Memory B cell (primary cell): Measurements from ENCODE around the gene PLCH2.
"Not testable (repeated sequence)": the region's sequence is repeated elsewhere in the genome, so short reads cannot be mapped to it uniquely, and the experiment has no call there.

ENCODE experiments used
- ATAC-seq: fragments of 150-1000 bp; cut with Tn5 transposase; 2 replicates; pipeline ENCODE4 v1.10.0; 2021; ENCODE audit warnings: low read depth, mild to moderate bottlenecking, moderate library complexity
- DNase-seq, 2 donors: peaks; one replicate each; pipeline ENCODE4 v3.0.0; 2022; ENCODE audit warnings: low spot score in 2 of 2
- H3K27ac Mint-ChIP-seq: one replicate; pipeline ENCODE4 v1.8.0; 2022; ENCODE audit warnings: mild to moderate bottlenecking, moderate library complexity, mixed read lengths
- H3K27me3 Mint-ChIP-seq: one replicate; pipeline ENCODE4 v1.8.0; 2022; ENCODE audit warnings: mixed read lengths
- H3K36me3 Mint-ChIP-seq: one replicate; pipeline ENCODE4 v1.8.0; 2022; ENCODE audit warnings: mild to moderate bottlenecking, mixed read lengths
- H3K4me1 Mint-ChIP-seq: one replicate; pipeline ENCODE4 v1.8.0; 2022; ENCODE audit warnings: mixed read lengths
- H3K4me3 Mint-ChIP-seq: one replicate; pipeline ENCODE4 v1.8.0; 2022; ENCODE audit warnings: mild to moderate bottlenecking, moderate library complexity, mixed read lengths
- H3K9me3 Mint-ChIP-seq: one replicate; pipeline ENCODE4 v1.8.0; 2022; ENCODE audit warnings: mixed read lengths

PLCH2 gene

DNA sequence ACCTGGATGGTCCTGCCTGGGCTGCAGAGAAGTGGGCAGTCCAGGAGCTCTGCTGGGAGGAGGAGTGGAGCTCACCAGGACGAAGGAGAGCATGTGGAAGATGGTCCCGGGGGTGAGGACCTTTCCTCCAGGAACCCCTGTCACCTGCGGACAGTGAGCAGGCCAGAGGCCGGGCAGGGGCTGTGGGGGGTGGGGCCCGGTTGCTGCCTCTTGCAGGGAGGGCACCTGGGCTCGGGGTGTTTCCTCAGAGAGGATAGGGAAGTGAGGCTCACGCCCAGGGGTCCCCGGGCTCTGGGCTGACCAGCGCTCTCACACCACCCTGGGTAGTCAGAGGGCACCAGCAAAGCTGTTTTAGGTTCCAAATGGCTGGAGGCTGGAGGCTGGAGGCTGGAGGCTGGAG is 41.0 kb upstream of the PLCH2 start:
- Mint-ChIP-seq H3K9me3 (peaks cover 1% of the 10 kb centered on the region), H3K36me3 (peaks cover 4% of the 10 kb centered on the region), H3K4me1 (peaks cover 4% of the 10 kb centered on the region), H3K27ac (no peak overlapping the region), H3K4me3 (no peak overlapping the region), H3K27me3 (peaks cover 9% of the 10 kb centered on the region)
- DNase-seq: no peak
- no peak for ATAC-seq

DNA sequence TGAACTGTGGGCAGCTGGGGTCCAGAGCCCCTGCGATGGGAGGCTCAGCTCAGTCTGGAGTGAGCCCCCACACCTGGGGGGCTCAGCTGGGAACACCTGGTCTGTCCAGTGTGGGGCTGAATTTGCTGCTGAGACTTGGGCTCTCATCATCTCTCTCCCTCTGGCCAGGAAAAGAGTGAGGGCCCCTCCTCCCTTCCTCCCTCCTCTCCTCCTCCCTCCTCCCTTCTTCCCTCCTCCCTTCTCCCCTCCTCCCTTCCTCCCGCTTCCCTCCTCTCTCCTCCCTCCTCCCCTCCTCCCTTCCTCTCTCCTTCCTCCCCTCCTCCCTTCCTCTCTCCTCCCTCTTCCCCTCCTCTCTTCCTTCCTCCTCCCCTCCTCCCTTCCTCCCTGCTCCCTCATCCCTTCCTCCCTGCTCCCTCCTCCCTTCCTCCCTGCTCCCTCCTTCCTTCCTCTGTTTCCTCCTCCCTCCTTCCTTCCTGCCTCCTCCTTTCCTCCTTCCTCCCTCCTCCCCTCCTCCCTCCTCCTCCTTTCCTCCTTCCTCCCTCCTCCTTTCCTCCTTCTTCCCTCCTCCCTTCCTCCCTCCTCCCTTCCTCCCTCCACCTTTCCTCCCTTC is 40.2 kb upstream of the PLCH2 start:
- peaks cover 8% of the 10 kb centered on the region for H3K27me3 Mint-ChIP-seq
- peaks cover 4% of the 10 kb centered on the region for H3K36me3 Mint-ChIP-seq
- no peak overlapping the region for H3K4me3 Mint-ChIP-seq
- peaks cover 4% of the 10 kb centered on the region for H3K4me1 Mint-ChIP-seq
- no peak overlapping the region for H3K27ac Mint-ChIP-seq
- ATAC-seq (no peak), DNase-seq (no peak)
- H3K9me3 Mint-ChIP-seq: no peaks in the 10 kb centered on the region

DNA sequence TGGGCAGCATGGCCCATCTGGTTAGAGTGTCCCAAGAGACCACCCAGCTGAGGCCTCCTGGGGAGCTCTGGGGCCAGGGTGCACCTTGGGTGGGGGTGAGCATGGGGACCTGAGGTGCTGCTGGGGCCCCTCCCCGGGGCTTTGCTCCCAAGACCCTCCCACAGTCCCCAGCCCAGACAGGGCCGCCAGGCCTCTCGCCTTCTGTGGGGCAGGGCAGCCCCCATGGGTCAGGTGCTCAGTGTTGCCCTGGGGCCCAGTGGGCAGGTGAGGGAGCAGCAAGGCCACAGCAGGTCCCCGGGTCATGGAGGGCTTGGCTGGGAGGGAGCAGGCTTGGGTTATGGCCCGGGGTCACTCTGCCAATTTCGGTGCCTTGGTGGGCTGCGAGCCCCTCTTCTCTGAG is 39.2 kb upstream of the PLCH2 start:
- Mint-ChIP-seq H3K9me3 (no peaks in the 10 kb centered on the region), H3K27me3 (peaks cover 9% of the 10 kb centered on the region), H3K36me3 (peaks cover 4% of the 10 kb centered on the region), H3K4me3 (no peak overlapping the region), H3K27ac (no peak overlapping the region), H3K4me1 (peaks cover 4% of the 10 kb centered on the region)
- DNase-seq (no peak), ATAC-seq (no peak)

DNA sequence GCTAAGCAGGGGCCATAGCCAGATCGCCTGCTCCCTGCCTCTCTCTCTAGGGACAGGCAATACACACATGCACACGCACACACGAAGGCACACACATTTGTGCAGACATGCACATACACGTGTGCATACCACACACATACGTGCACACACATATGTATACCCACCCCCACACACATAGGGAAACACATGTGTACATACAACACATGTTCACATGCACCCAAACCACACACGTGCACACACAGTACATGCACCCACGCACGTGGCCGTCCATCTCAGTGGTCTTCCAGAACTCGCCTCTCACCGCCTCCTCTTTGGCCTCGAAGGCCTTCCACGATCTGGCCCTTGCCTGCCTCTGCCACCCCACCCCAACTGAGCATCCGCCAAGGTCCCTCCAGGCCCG is 38.5 kb upstream of the PLCH2 start:
- Mint-ChIP-seq H3K4me3 (no peak overlapping the region), H3K27ac (no peak overlapping the region), H3K27me3 (peaks cover 9% of the 10 kb centered on the region), H3K9me3 (no peaks in the 10 kb centered on the region), H3K36me3 (peaks cover 4% of the 10 kb centered on the region), H3K4me1 (peaks cover 4% of the 10 kb centered on the region)
- ATAC-seq (no peak), DNase-seq (no peak)

DNA sequence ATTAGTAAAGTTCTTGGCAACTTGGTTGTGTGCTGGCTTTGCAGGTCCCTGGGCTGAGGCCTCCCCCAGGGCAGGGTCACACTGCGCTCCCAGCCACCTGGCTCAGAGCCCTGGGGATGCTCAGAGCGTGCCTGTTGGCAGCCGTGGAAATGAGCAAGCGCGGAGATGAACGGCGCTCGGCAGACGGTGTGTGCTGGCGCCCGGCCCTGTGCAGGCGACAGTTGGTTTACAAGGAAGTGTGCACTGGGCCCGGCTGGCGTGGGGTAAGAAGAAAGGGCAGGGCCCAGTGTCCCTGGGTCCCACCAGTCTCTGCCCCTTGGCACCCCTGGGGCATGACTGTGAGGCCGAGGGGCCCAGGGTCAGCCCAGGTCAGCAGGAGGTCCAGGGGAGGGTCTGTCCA is 38.1 kb upstream of the PLCH2 start:
- Mint-ChIP-seq H3K4me3 (no peak overlapping the region), H3K4me1 (peaks cover 4% of the 10 kb centered on the region), H3K36me3 (peaks cover 4% of the 10 kb centered on the region), H3K27ac (no peak overlapping the region), H3K9me3 (no peaks in the 10 kb centered on the region), H3K27me3 (peaks cover 9% of the 10 kb centered on the region)
- no peak for ATAC-seq
- no peak for DNase-seq

DNA sequence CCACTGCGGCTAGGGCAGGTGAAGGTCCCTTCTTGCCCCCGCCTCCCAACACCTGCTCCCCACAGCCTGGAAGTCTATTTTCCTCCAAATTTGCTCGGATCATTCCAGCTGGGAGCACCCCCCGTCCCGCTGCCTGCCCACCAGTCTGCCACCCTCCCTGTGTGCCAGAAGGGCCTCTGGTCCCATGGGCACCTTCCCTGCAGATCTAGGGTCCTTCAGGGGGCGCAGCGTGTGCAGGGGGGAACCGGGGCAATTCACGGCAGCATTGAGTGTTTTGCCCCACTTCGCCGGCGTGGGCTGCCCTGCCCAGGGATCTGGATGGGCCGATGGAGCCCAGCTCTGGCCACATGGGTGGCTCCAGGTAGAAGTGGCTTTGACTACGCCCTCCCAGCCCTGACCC is 37.4 kb upstream of the PLCH2 start:
- no peaks in the 10 kb centered on the region for H3K9me3 Mint-ChIP-seq
- peaks cover 4% of the 10 kb centered on the region for H3K36me3 Mint-ChIP-seq
- H3K4me3 Mint-ChIP-seq: no peak overlapping the region
- ATAC-seq: no peak
- H3K27ac Mint-ChIP-seq: no peak overlapping the region
- peaks cover 9% of the 10 kb centered on the region for H3K27me3 Mint-ChIP-seq
- DNase-seq: no peak
- H3K4me1 Mint-ChIP-seq: peaks cover 4% of the 10 kb centered on the region

DNA sequence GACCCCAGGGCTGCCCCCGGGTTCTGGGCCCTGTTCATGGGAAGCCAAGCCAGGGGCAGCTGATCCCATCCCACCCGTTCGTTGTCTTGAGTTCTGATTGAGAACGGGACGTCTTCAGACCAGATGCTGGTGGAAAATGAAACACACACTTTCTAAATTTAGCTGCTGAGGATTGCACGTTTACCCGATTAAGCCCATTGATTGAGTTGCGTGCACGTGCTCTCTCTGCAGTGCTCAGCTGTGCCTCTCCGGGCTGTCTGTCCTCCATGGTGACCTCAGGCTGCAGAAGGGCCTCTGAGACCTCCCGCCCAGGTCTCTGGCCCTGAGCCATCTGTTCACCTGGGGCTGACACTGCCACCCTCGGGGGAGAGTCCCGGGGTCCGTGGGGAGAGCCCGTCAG is 36.7 kb upstream of the PLCH2 start:
- no peak for ATAC-seq
- no peak overlapping the region for H3K4me3 Mint-ChIP-seq
- H3K9me3 Mint-ChIP-seq: no peaks in the 10 kb centered on the region
- no peak for DNase-seq
- peaks cover 9% of the 10 kb centered on the region for H3K27me3 Mint-ChIP-seq
- H3K27ac Mint-ChIP-seq: no peak overlapping the region
- H3K36me3 Mint-ChIP-seq: peaks cover 4% of the 10 kb centered on the region
- peaks cover 4% of the 10 kb centered on the region for H3K4me1 Mint-ChIP-seq

DNA sequence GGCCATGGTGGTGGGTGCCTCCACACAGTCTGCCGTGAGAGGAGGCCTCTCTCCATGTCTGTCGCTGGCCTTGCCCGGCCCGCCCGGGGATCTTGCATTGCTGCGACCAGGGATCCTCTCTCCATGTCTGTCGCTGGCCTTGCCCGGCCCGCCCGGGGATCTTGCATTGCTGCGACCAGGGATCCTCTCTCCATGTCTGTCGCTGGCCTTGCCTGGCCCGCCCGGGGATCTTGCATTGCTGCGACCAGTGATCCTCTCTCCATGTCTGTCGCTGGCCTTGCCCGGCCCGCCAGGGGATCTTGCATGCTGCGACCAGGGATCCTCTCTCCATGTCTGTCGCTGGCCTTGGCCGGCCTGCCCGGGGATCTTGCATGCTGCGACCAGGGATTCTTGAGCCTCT is 35.7 kb upstream of the PLCH2 start:
- not testable (repeated sequence) for H3K36me3 Mint-ChIP-seq, H3K4me1 Mint-ChIP-seq, DNase-seq, ATAC-seq, H3K4me3 Mint-ChIP-seq, H3K27ac Mint-ChIP-seq, H3K9me3 Mint-ChIP-seq
- H3K27me3 Mint-ChIP-seq: peaks cover 14% of the 10 kb centered on the region

DNA sequence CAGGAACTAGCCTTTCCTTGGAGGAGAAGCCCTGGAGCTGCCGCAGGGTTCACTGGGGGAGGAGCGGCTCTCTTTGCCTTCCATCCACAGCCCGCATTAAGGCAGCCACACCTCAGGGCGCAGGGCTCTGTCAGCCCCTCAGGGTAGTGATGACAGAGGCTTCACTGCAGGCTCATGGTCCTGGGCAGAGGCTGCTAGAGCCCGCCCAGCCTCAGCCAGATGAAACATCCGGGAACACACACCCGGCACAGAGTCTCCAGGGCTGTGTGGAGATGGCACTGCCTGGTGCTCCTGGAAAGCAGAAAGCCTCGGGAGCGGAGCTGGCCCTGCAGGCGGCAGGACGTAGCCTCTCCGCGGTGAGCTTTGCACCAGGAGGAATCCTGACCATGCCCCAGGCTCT is 34.3 kb upstream of the PLCH2 start:
- Mint-ChIP-seq H3K4me3 (no peak overlapping the region), H3K4me1 (peaks cover 6% of the 10 kb centered on the region), H3K27me3 (peaks cover 14% of the 10 kb centered on the region), H3K9me3 (no peaks in the 10 kb centered on the region), H3K27ac (no peak overlapping the region), H3K36me3 (peaks cover 4% of the 10 kb centered on the region)
- DNase-seq (no peak), ATAC-seq (no peak)

DNA sequence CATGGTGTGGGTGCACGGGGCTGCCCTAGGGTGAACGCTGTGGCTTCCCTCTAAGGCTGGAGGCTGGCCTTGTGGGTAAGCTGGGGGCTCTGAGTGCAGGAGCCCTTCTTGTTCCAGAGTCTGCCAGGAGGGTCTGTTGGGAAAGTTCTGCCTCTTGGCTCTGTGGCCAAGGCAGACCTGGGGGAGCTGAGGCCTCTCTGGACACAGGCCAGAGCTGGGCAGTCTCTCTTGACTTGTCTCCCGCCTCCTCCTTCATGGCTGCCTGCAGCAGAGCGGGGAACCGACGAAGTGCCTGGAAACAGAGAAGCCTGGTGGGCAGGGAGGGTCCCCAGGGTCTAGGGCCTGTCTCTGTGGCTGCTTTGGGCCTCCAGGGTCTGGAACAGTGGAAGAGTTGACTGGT is 33.4 kb upstream of the PLCH2 start:
- H3K4me1 Mint-ChIP-seq: peaks cover 2% of the 10 kb centered on the region
- no peak overlapping the region for H3K4me3 Mint-ChIP-seq
- no peaks in the 10 kb centered on the region for H3K9me3 Mint-ChIP-seq
- H3K27me3 Mint-ChIP-seq: peaks cover 10% of the 10 kb centered on the region
- peaks cover 4% of the 10 kb centered on the region for H3K36me3 Mint-ChIP-seq
- H3K27ac Mint-ChIP-seq: no peak overlapping the region
- ATAC-seq: no peak
- DNase-seq: no peak

DNA sequence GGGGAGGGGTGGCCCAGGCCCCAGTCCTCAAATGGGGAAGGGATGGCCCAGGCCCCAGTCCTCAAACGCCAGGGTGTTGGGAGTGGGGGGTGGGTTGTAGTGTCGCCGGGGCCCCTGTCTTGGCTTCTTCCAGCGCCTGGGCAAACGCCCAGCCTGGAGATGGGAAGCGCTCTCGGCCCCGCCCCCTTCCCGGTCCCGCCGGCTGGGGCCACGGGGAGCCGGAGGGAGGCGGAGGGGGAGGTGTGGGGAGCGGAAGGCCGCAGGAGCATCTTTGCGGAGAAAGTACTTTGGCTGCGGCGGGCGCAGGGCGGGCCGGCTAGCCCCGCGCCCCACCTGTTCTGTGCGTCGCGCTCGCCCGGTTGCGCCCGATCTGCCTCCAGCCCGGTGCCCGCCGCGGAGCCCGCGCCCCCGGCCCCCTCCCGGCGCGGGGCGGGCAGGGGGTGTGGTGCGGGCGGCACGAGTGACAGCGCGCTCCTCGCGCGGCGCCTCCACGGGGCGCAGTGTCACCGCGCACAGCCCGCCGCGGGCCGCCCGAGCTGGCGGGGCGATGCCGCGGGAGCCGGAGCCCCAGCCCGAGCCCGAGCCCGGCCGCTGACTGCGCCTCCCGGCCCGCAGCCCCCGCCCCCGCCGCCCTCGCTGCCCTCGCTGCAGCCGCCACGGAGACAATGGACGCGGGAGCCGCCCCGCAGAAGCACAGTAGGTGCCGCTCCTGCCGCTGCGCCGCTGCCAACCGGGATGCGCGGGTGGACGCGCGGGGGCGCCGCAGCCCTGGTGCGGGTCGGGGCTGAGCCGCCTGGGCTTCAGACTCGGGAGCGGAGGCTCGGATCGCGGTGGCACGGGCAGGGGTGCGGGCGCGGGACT is 32.6 kb upstream of the PLCH2 start:
- peak; percentile 48 for ATAC-seq
- Mint-ChIP-seq H3K9me3 (no peaks in the 10 kb centered on the region), H3K4me1 (peaks cover 2% of the 10 kb centered on the region), H3K27me3 (peaks cover 8% of the 10 kb centered on the region), H3K27ac (no peak overlapping the region), H3K36me3 (peaks cover 4% of the 10 kb centered on the region), H3K4me3 (no peak overlapping the region)
- no peak for DNase-seq

DNA sequence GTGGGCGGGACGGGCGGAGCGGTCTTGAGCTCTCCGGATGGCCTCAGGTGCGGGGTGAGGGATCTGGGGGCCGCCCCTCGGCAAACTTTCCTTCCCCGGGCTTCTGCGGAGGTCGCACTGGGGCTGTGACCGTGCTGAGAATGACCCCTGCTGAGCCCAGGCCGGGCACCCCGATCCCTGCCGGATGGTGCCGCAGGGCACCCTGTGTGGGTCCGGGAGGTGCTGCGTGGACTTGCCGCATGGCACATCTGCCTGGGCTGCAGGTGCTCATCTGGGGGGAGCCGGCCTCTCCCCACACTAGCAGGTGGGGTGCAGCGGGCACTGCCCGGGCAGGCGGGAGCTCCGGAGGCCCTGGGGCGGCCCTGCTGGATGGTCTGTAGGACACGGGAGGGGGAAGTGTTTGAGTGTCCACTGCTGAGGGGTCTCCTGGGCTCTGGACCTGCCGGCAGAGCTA is 31.9 kb upstream of the PLCH2 start:
- Mint-ChIP-seq H3K4me1 (peaks cover 2% of the 10 kb centered on the region), H3K27me3 (peaks cover 7% of the 10 kb centered on the region), H3K9me3 (no peaks in the 10 kb centered on the region), H3K27ac (no peak overlapping the region), H3K36me3 (peaks cover 4% of the 10 kb centered on the region), H3K4me3 (no peak overlapping the region)
- DNase-seq: no peak
- ATAC-seq: no peak

DNA sequence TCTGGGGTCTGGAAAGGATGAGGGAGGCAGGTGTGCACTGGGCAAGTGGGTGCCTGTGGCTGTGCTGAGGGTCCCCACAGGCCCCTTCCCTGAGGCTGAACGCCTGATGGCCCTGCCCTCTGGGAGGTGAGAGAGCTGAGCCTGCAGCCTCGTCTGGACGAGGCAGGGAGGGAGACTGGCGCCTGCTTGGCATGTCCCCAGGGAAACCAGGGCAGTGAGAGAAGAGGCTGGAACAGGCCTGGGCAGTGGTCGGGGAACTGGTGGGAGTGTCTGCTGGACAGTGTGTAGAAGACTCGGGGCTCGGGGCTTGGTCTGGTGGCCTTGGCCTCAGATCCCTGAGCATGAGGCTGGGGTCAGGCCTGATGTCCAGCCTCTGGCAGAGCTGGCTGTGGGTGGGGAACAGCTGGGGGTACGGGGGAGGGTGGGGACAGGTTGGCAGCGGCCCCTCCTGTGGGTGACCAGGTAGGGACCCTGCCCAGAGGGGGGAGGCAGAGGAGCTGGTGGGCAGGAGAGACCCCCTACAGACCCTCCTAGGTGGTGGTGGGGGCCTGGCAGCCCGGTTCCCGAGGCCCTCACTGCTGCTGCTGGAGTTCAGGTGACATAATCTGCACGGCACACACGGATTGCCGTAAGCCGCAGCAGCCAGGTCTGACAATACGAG is 30.8 kb upstream of the PLCH2 start:
- Mint-ChIP-seq H3K9me3 (no peaks in the 10 kb centered on the region), H3K36me3 (no peaks in the 10 kb centered on the region), H3K27ac (no peak overlapping the region), H3K27me3 (peaks cover 7% of the 10 kb centered on the region), H3K4me1 (peaks cover 2% of the 10 kb centered on the region), H3K4me3 (no peak overlapping the region)
- DNase-seq: no peak
- ATAC-seq: no peak

DNA sequence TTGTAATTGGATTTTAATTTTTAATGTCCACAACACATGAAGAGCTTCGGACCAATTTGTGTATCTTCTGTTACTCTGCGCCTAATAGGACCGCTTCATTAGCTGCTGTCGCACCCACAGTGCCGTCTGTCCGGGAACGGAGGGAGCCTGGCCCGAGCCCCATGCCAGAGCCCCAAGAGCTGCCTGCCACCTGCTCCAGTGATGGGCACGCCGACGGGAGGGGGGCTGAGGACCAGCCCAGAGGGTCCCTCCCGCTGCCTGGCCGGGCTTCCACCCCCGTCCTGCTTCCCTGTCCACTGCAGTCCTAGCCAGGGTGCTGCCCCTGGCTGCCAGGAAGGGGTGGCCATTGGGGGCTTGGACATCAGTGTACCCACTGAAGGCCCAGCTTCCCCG is 30.3 kb upstream of the PLCH2 start:
- Mint-ChIP-seq H3K4me1 (peaks cover 2% of the 10 kb centered on the region), H3K27me3 (peaks cover 7% of the 10 kb centered on the region), H3K9me3 (no peaks in the 10 kb centered on the region), H3K36me3 (no peaks in the 10 kb centered on the region), H3K27ac (no peak overlapping the region), H3K4me3 (no peak overlapping the region)
- no peak for ATAC-seq
- DNase-seq: no peak
